ENCODE results near the gene NOD2. TPM values are rescaled to one million over a fixed set of nuclear protein-coding genes. Genes with fewer than 3 reads are reported as not detected.

NOD2 gene
- polyA plus RNA-seq, 2 donors = 6.2 to 11.0 TPM

GRCh38 chr16:50685462-50686063 is 7.8 kb upstream of the NOD2 start:
- Histone ChIP-seq H3K36me3 (ENCODE audit: control insufficient read depth in 2 of 2, insufficient read depth in 2 of 2, low read length in 1 of 2) (no peaks in the 10 kb centered on the region), H3K4me1 (ENCODE audit: control insufficient read depth in 2 of 2, insufficient read depth in 2 of 2, low read length in 1 of 2) (peaks cover 3 to 8% of the 10 kb centered on the region in 2 donors), H3K4me3 (ENCODE audit: low read depth in 1 of 2, low read length in 2 of 2) (no peak overlapping the region), H3K9me3 (ENCODE audit: control insufficient read depth in 2 of 2, insufficient read depth in 1 of 2, low read depth in 1 of 2, low read length in 1 of 2) (no peaks in the 10 kb centered on the region), H3K27me3 (ENCODE audit: control insufficient read depth in 1 of 2, insufficient read depth in 2 of 2, low read length in 2 of 2) (no peaks in the 10 kb centered on the region), H3K27ac (ENCODE audit: low read depth in 2 of 2, low read length in 1 of 2) (peak overlapping the region; percentile 35 to 67)
- WGBS, 2 donors = 71 to 72% methylated on average over 8 of the region's 8 CpGs

- peaks cover 3 to 15% of the 10 kb centered on the region in 2 donors for H3K4me1 ChIP-seq (ENCODE audit: control insufficient read depth in 2 of 2, insufficient read depth in 2 of 2, low read length in 1 of 2)
- H3K27me3 ChIP-seq (ENCODE audit: control insufficient read depth in 1 of 2, insufficient read depth in 2 of 2, low read length in 2 of 2) = no peaks in the 10 kb centered on the region
- H3K9me3 ChIP-seq (ENCODE audit: control insufficient read depth in 2 of 2, insufficient read depth in 1 of 2, low read depth in 1 of 2, low read length in 1 of 2) = peaks cover 0 to 3% of the 10 kb centered on the region in 2 donors
- no peak overlapping the region for H3K4me3 ChIP-seq (ENCODE audit: low read depth in 1 of 2, low read length in 2 of 2)
- no peaks in the 10 kb centered on the region for H3K36me3 ChIP-seq (ENCODE audit: control insufficient read depth in 2 of 2, insufficient read depth in 2 of 2, low read length in 1 of 2)
- 53 to 67% methylated on average over 12 of the region's 12 CpGs for WGBS, 2 donors
- no peak overlapping the region for H3K27ac ChIP-seq (ENCODE audit: low read depth in 2 of 2, low read length in 1 of 2)
Measured at GRCh38 chr16:50688083-50688482, 5.3 kb upstream of the NOD2 start.

DNA sequence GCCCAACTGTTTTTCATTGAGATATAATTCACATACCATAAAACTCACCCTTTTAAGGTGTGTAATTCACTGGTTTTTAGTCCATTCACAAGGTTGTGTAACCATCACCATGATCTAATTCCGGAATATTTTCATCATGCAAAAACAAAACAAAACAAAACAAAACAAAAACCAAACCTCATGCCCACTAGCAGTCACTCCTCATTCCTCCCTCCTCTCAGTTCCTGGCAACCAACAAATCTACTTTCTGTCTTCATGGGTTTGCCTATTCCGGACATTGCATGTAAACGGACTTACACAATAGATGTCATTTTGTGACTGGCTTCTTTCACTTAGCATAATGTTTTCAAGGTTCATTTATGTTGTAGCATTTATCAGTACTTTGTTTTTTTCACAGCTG is 4.5 kb upstream of the NOD2 start:
- no peak overlapping the region for H3K27ac ChIP-seq (ENCODE audit: low read depth in 2 of 2, low read length in 1 of 2)
- WGBS, 2 donors = 77 to 87% methylated on average over 3 of the region's 3 CpGs
- no peak overlapping the region for H3K4me3 ChIP-seq (ENCODE audit: low read depth in 1 of 2, low read length in 2 of 2)
- H3K9me3 ChIP-seq (ENCODE audit: control insufficient read depth in 2 of 2, insufficient read depth in 1 of 2, low read depth in 1 of 2, low read length in 1 of 2) = peaks cover 0 to 3% of the 10 kb centered on the region in 2 donors
- no peaks in the 10 kb centered on the region for H3K36me3 ChIP-seq (ENCODE audit: control insufficient read depth in 2 of 2, insufficient read depth in 2 of 2, low read length in 1 of 2)
- no peaks in the 10 kb centered on the region for H3K27me3 ChIP-seq (ENCODE audit: control insufficient read depth in 1 of 2, insufficient read depth in 2 of 2, low read length in 2 of 2)
- peaks cover 3 to 17% of the 10 kb centered on the region in 2 donors for H3K4me1 ChIP-seq (ENCODE audit: control insufficient read depth in 2 of 2, insufficient read depth in 2 of 2, low read length in 1 of 2)

- H3K36me3 ChIP-seq (ENCODE audit: control insufficient read depth in 2 of 2, insufficient read depth in 2 of 2, low read length in 1 of 2) = no peaks in the 10 kb centered on the region
- 95% methylated on average over 2 of the region's 2 CpGs for WGBS, 2 donors
- peaks cover 7 to 20% of the 10 kb centered on the region in 2 donors for H3K4me1 ChIP-seq (ENCODE audit: control insufficient read depth in 2 of 2, insufficient read depth in 2 of 2, low read length in 1 of 2)
- no peak overlapping the region for H3K4me3 ChIP-seq (ENCODE audit: low read depth in 1 of 2, low read length in 2 of 2)
- H3K9me3 ChIP-seq (ENCODE audit: control insufficient read depth in 2 of 2, insufficient read depth in 1 of 2, low read depth in 1 of 2, low read length in 1 of 2) = peaks cover 0 to 3% of the 10 kb centered on the region in 2 donors
- no peak overlapping the region for H3K27ac ChIP-seq (ENCODE audit: low read depth in 2 of 2, low read length in 1 of 2)
- no peaks in the 10 kb centered on the region for H3K27me3 ChIP-seq (ENCODE audit: control insufficient read depth in 1 of 2, insufficient read depth in 2 of 2, low read length in 2 of 2)
Measured at GRCh38 chr16:50690177-50690576, 3.2 kb upstream of the NOD2 start.

- Histone ChIP-seq H3K9me3 (ENCODE audit: control insufficient read depth in 2 of 2, insufficient read depth in 1 of 2, low read depth in 1 of 2, low read length in 1 of 2) (peaks cover 0 to 3% of the 10 kb centered on the region in 2 donors), H3K27me3 (ENCODE audit: control insufficient read depth in 1 of 2, insufficient read depth in 2 of 2, low read length in 2 of 2) (no peaks in the 10 kb centered on the region), H3K27ac (ENCODE audit: low read depth in 2 of 2, low read length in 1 of 2) (no peak overlapping the region), H3K4me1 (ENCODE audit: control insufficient read depth in 2 of 2, insufficient read depth in 2 of 2, low read length in 1 of 2) (peaks cover 18 to 30% of the 10 kb centered on the region in 2 donors), H3K4me3 (ENCODE audit: low read depth in 1 of 2, low read length in 2 of 2) (no peak overlapping the region), H3K36me3 (ENCODE audit: control insufficient read depth in 2 of 2, insufficient read depth in 2 of 2, low read length in 1 of 2) (no peaks in the 10 kb centered on the region)
- WGBS, 2 donors = 83 to 84% methylated on average over 4 of the region's 4 CpGs
Measured at GRCh38 chr16:50692644-50692998, 785 bp upstream of the NOD2 start.

DNA sequence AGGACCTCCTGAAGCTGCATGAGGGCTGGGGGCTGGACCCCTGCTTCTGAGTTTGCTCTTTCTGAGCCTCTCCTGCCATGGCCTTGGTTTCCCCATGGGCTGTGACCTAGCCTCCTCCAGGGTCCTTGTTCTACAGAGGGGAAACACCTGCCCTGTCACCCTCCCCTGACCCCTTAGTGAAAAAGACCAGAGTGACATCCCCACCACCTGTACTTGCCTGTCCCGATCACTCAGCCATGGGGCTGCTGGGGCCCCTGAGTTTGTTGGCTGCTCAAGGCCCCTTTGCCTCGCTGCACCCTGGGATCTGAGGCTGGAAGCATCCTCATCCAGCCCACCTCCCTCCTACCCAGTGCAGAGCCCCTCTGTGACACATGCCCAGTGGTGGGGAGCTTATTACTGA is 800 bp downstream of the NOD2 start:
- WGBS, 2 donors = 92 to 95% methylated on average over 2 of the region's 2 CpGs
- H3K27me3 ChIP-seq (ENCODE audit: control insufficient read depth in 1 of 2, insufficient read depth in 2 of 2, low read length in 2 of 2) = no peaks in the 10 kb centered on the region
- peak overlapping the region in 1 of 2 donors; percentile 33 for H3K27ac ChIP-seq (ENCODE audit: low read depth in 2 of 2, low read length in 1 of 2)
- peaks cover 0 to 3% of the 10 kb centered on the region in 2 donors for H3K9me3 ChIP-seq (ENCODE audit: control insufficient read depth in 2 of 2, insufficient read depth in 1 of 2, low read depth in 1 of 2, low read length in 1 of 2)
- no peaks in the 10 kb centered on the region for H3K36me3 ChIP-seq (ENCODE audit: control insufficient read depth in 2 of 2, insufficient read depth in 2 of 2, low read length in 1 of 2)
- H3K4me3 ChIP-seq (ENCODE audit: low read depth in 1 of 2, low read length in 2 of 2) = peak overlapping the region; percentile 50 to 57
- H3K4me1 ChIP-seq (ENCODE audit: control insufficient read depth in 2 of 2, insufficient read depth in 2 of 2, low read length in 1 of 2) = peaks cover 17 to 39% of the 10 kb centered on the region in 2 donors

DNA sequence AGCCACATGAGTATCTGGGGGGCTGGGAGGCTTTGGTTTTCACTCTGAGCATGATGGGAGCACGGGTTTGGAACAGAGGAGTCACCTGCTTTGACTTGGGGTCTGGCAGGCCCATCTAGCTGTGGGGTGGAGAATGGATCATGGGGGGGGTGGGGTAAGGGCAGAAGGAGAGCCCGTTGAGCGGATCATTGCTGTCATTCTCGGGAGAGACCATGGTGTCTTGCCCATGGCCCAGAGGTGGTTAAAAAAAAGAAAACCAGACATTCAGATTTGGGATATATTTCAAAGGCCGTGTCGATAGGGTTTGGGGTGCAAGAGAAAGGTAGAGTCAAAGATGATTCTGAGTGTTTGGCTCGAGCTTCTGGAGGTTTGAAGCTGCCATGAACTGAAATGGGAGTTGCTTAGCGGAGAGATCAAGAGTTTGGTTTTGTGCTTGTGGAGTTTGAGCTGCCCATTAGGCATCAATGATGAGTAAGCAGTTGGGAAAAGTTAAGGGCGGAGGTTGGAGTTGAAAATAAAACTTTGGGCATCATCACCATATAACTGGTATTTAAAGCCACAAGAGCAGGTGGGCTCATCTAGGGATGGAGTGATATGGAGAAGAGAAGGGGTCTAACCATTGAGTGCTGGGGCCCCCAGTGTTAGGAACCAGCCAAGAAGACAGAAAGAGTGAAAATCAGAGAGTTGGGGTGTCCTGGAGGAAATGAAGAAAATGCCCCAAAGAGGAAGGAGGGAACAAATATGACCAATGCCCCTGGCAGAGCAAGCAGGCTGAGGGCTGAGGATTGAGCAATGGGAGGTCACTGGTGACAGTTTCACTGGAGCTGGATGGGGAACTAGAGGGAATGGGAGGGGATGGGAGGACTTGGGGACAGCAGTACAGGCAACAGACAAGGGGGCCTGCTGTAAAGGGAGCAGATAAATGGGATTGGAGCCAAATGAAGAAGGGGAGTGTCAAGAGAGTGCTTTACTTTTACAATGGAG is 1.9 kb downstream of the NOD2 start:
- Histone ChIP-seq H3K4me1 (ENCODE audit: control insufficient read depth in 2 of 2, insufficient read depth in 2 of 2, low read length in 1 of 2) (peaks cover 19 to 44% of the 10 kb centered on the region in 2 donors), H3K27me3 (ENCODE audit: control insufficient read depth in 1 of 2, insufficient read depth in 2 of 2, low read length in 2 of 2) (no peaks in the 10 kb centered on the region), H3K9me3 (ENCODE audit: control insufficient read depth in 2 of 2, insufficient read depth in 1 of 2, low read depth in 1 of 2, low read length in 1 of 2) (peaks cover 0 to 3% of the 10 kb centered on the region in 2 donors), H3K4me3 (ENCODE audit: low read depth in 1 of 2, low read length in 2 of 2) (no peak overlapping the region), H3K36me3 (ENCODE audit: control insufficient read depth in 2 of 2, insufficient read depth in 2 of 2, low read length in 1 of 2) (no peaks in the 10 kb centered on the region), H3K27ac (ENCODE audit: low read depth in 2 of 2, low read length in 1 of 2) (peak overlapping the region; percentile 81 to 96)
- 95 to 96% methylated on average over 9 of the region's 9 CpGs for WGBS, 2 donors

- 64 to 71% methylated on average over 5 of the region's 5 CpGs for WGBS, 2 donors
- Histone ChIP-seq H3K4me1 (ENCODE audit: control insufficient read depth in 2 of 2, insufficient read depth in 2 of 2, low read length in 1 of 2) (peaks cover 19 to 44% of the 10 kb centered on the region in 2 donors), H3K36me3 (ENCODE audit: control insufficient read depth in 2 of 2, insufficient read depth in 2 of 2, low read length in 1 of 2) (no peaks in the 10 kb centered on the region), H3K27ac (ENCODE audit: low read depth in 2 of 2, low read length in 1 of 2) (peak overlapping the region; percentile 81 to 96), H3K4me3 (ENCODE audit: low read depth in 1 of 2, low read length in 2 of 2) (no peak overlapping the region), H3K9me3 (ENCODE audit: control insufficient read depth in 2 of 2, insufficient read depth in 1 of 2, low read depth in 1 of 2, low read length in 1 of 2) (peaks cover 0 to 3% of the 10 kb centered on the region in 2 donors), H3K27me3 (ENCODE audit: control insufficient read depth in 1 of 2, insufficient read depth in 2 of 2, low read length in 2 of 2) (no peaks in the 10 kb centered on the region)
Measured at GRCh38 chr16:50696126-50696525, 2.7 kb downstream of the NOD2 start.

GRCh38 chr16:50696575-50697420 is 3.4 kb downstream of the NOD2 start:
- peaks cover 19 to 44% of the 10 kb centered on the region in 2 donors for H3K4me1 ChIP-seq (ENCODE audit: control insufficient read depth in 2 of 2, insufficient read depth in 2 of 2, low read length in 1 of 2)
- no peak overlapping the region for H3K4me3 ChIP-seq (ENCODE audit: low read depth in 1 of 2, low read length in 2 of 2)
- peaks cover 0 to 3% of the 10 kb centered on the region in 2 donors for H3K9me3 ChIP-seq (ENCODE audit: control insufficient read depth in 2 of 2, insufficient read depth in 1 of 2, low read depth in 1 of 2, low read length in 1 of 2)
- H3K27ac ChIP-seq (ENCODE audit: low read depth in 2 of 2, low read length in 1 of 2) = peak overlapping the region; percentile 81 to 96
- no peaks in the 10 kb centered on the region for H3K27me3 ChIP-seq (ENCODE audit: control insufficient read depth in 1 of 2, insufficient read depth in 2 of 2, low read length in 2 of 2)
- no peaks in the 10 kb centered on the region for H3K36me3 ChIP-seq (ENCODE audit: control insufficient read depth in 2 of 2, insufficient read depth in 2 of 2, low read length in 1 of 2)
- WGBS, 2 donors = 49 to 59% methylated on average over 15 of the region's 15 CpGs
